Lower lobe of right lung (tissue), 2 donors: ENCODE results near the gene YTHDF2. TPM values are rescaled to one million over a fixed set of nuclear protein-coding genes. Genes with fewer than 3 reads are reported as not detected.
"Not testable (repeated sequence)": the region's sequence is repeated elsewhere in the genome, so short reads cannot be mapped to it uniquely, and the experiment has no call there.

ENCODE experiments used
- ATAC-seq, 2 donors: fragments of 200-7000 bp; cut with Tn5 transposase; one replicate each; pipeline ENCODE4 v1.9.1; 2020 to 2022; ENCODE audit warnings: mild to moderate bottlenecking in 2 of 2, moderate library complexity in 2 of 2
- DNase-seq: peaks from one replicate; pipeline ENCODE4 v3.0.0-alpha.2; 2020
- H3K27ac ChIP-seq: fragments of 200-600 bp; one replicate; pipeline ENCODE4 v1.8.0; 2022
- H3K27me3 ChIP-seq: fragments of 200-600 bp; one replicate; pipeline ENCODE4 v1.8.0; 2022; ENCODE audit warnings: low read depth
- H3K36me3 ChIP-seq: fragments of 200-600 bp; one replicate; pipeline ENCODE4 v1.8.0; 2022; ENCODE audit warnings: mild to moderate bottlenecking
- H3K4me1 ChIP-seq: fragments of 200-600 bp; one replicate; pipeline ENCODE4 v1.8.0; 2022
- H3K4me3 ChIP-seq: fragments of 200-600 bp; one replicate; pipeline ENCODE4 v1.8.0; 2022; ENCODE audit warnings: mild to moderate bottlenecking
- H3K9me3 ChIP-seq: fragments of 200-600 bp; one replicate; pipeline ENCODE4 v1.8.0; 2022
- CTCF ChIP-seq: fragments of 200-600 bp; IDR thresholded peaks from one replicate; pipeline ENCODE4 v1.8.0; 2022; ENCODE audit warnings: antibody characterized with exemption, mild to moderate bottlenecking
- intact Hi-C: fragments of 100-400 bp; cut with DNase I; formaldehyde crosslinking; loops from one replicate; pipeline ENCODE4 v1.11.0; 2022
- total RNA-seq: library from RNA; stranded (reverse); fragmentation: NEBNext Ultra II Directional; extraction: Animal tissue kit (Norgen Biotek cat#: 25700); gene quantifications from one replicate; pipeline ENCODE4 v1.2.1, GENCODE V29; 2021
- donor health status: DM: no; HTN: yes; CAD: no; lungs with severe emphysema.

The YTHDF2 gene
- total RNA-seq, 1 donor from 2014 or later: 70.9 TPM

- no peaks in the 10 kb centered on the region for H3K27me3 ChIP-seq
- no peak overlapping the region for H3K27ac ChIP-seq
- DNase-seq (no peak), ATAC-seq (peak in 1 of 2 donors; percentile 28)
- H3K36me3 ChIP-seq: no peaks in the 10 kb centered on the region
- no peak for TF ChIP-seq CTCF
- H3K4me1 ChIP-seq: no peaks in the 10 kb centered on the region
- intact Hi-C loops: no loop called here
- no peaks in the 10 kb centered on the region for H3K9me3 ChIP-seq
- H3K4me3 ChIP-seq: no peak overlapping the region
Measured at GRCh38 chr1:28792644-28793121, 55.9 kb downstream of the YTHDF2 start.

GRCh38 chr1:28794582-28794981, 57.8 kb downstream of the YTHDF2 start:
- intact Hi-C loops, ATAC-seq: not testable (repeated sequence)

GRCh38 chr1:28796352-28797211, 59.8 kb downstream of the YTHDF2 start:
- ATAC-seq: no peak
- no peak overlapping the region for H3K4me3 ChIP-seq
- DNase-seq: no peak
- H3K36me3 ChIP-seq: no peaks in the 10 kb centered on the region
- no peaks in the 10 kb centered on the region for H3K9me3 ChIP-seq
- no peaks in the 10 kb centered on the region for H3K27me3 ChIP-seq
- no peak for TF ChIP-seq CTCF
- intact Hi-C loops: no loop called here
- H3K4me1 ChIP-seq: no peaks in the 10 kb centered on the region
- no peak overlapping the region for H3K27ac ChIP-seq

More at GRCh38 chr1:28794582-28794981, 57.8 kb downstream of the YTHDF2 start:
- H3K4me3 ChIP-seq, H3K27ac ChIP-seq, H3K4me1 ChIP-seq, H3K9me3 ChIP-seq, H3K36me3 ChIP-seq, H3K27me3 ChIP-seq, DNase-seq: not testable (repeated sequence)

GRCh38 chr1:28800324-28800723, 63.6 kb downstream of the YTHDF2 start:
- DNase-seq: no peak
- H3K36me3 ChIP-seq: no peaks in the 10 kb centered on the region
- intact Hi-C loops: no loop called here

GRCh38 chr1:28801461-28801860, 64.7 kb downstream of the YTHDF2 start:
- Histone ChIP-seq H3K36me3 (no peaks in the 10 kb centered on the region), H3K27ac (no peak overlapping the region), H3K4me1 (no peaks in the 10 kb centered on the region), H3K9me3 (no peaks in the 10 kb centered on the region), H3K4me3 (no peak overlapping the region), H3K27me3 (no peaks in the 10 kb centered on the region)
- no peak for TF ChIP-seq CTCF
- ATAC-seq: no peak
- intact Hi-C loops: no loop called here
- no peak for DNase-seq

More at GRCh38 chr1:28800324-28800723, 63.6 kb downstream of the YTHDF2 start:
- Histone ChIP-seq H3K27ac (no peak overlapping the region), H3K9me3 (no peaks in the 10 kb centered on the region), H3K4me3 (no peak overlapping the region), H3K27me3 (no peaks in the 10 kb centered on the region), H3K4me1 (no peaks in the 10 kb centered on the region)
- no peak for ATAC-seq
- no peak for TF ChIP-seq CTCF

- Histone ChIP-seq H3K9me3 (no peaks in the 10 kb centered on the region), H3K4me3 (no peak overlapping the region), H3K36me3 (no peaks in the 10 kb centered on the region), H3K27ac (no peak overlapping the region), H3K27me3 (no peaks in the 10 kb centered on the region), H3K4me1 (no peaks in the 10 kb centered on the region)
- DNase-seq: no peak
- no peak for ATAC-seq
- intact Hi-C loops: no loop called here
- no peak for TF ChIP-seq CTCF
Measured at GRCh38 chr1:28803051-28803450, 66.3 kb downstream of the YTHDF2 start.
